HL-60 (cell line): ENCODE results near the gene ZNF439.
"Not testable (repeated sequence)": the region's sequence is repeated elsewhere in the genome, so short reads cannot be mapped to it uniquely, and the experiment has no call there.

Source experiments
- CTCF ChIP-seq: IDR thresholded peaks from one replicate; pipeline ENCODE4 v1.5.1; 2011; ENCODE audit warnings: low read length, control low read depth, inconsistent platforms; ENCODE audit not compliant: insufficient read depth
- GABPA ChIP-seq: IDR thresholded peaks from 2 replicates; pipeline ENCODE4 v1.6.1; 2012; ENCODE audit warnings: low read depth
- POLR2AphosphoS5 ChIP-seq: IDR thresholded peaks from 2 replicates; pipeline ENCODE4 v1.6.1; 2012; ENCODE audit warnings: low read depth
- REST ChIP-seq: IDR thresholded peaks from 2 replicates; pipeline ENCODE4 v1.6.1; 2012; ENCODE audit warnings: low read depth; ENCODE audit not compliant: insufficient replicate concordance
- SPI1 ChIP-seq: IDR thresholded peaks from 2 replicates; pipeline ENCODE4 v1.6.1; 2012; ENCODE audit warnings: low read depth, mild to moderate bottlenecking, borderline replicate concordance

- not testable (repeated sequence) for TF ChIP-seq CTCF, POLR2AphosphoS5, REST, SPI1, GABPA
These were observed 911 bp upstream of the ZNF439 start for GRCh38 chr19:11847615-11848014.
